HG02588 (cell line): ENCODE measurements around the gene FGF22.

Experiments used
- ATAC-seq: cut with Tn5 transposase; IDR thresholded peaks from one replicate; pipeline ENCODE4 v1.9.1; 2021; ENCODE audit warnings: mild to moderate bottlenecking, moderate library complexity; ENCODE audit not compliant: unreplicated experiment

The FGF22 gene

DNA sequence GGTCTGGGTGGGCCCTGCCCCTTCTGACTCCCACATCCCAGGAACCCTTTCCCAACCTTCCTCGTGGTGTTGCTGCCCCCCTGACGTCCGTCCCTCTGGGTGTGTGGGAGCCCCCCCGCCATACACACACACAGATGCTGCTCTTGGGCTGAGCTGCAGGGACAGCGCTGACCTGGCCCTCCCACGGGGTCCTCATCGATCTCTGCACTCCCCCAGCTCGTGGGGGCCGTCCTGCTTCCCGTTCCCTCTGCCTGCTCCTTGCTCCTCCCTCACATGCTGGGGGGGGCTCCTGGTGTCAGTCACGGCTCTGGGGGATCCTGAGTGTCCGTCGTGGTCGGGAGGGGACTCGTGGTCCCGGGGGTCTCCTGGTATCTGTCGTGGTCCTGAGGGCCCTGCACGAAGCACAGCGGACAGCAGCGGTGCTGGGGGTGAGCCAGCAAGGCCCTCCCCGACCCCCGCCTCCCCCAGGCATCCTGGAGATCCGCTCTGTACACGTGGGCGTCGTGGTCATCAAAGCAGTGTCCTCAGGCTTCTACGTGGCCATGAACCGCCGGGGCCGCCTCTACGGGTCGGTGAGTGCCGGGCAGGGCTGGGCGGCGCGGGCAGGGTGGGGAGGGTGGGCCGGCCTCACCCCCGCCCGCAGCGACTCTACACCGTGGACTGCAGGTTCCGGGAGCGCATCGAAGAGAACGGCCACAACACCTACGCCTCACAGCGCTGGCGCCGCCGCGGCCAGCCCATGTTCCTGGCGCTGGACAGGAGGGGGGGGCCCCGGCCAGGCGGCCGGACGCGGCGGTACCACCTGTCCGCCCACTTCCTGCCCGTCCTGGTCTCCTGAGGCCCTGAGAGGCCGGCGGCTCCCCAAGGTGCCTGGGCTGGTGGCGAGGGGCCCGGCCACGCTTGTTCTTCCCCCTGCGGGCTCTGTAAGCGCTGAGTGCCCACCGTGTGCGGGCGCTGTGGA lies 3.4 kb downstream of the FGF22 start:
- no peak for ATAC-seq

DNA sequence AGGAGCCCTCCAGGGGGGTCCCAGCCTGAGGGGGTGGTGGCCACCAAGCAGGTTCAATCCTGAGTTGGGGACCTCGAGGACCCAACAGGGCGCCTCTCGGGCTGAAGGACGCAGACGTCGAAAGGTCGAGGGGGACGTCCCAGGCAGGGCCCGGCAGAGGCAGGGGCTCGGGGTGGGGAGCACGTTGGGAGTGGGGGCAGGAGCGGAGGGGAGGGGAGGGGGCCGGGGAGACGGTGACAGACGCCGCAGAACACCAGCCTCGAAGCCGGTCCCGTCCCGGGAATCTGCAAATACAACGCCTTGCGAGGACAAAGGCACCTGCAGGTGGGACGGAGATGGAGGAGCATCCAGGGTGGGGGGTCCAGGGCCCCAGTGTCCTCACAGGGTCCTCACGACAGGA lies 4.1 kb downstream of the FGF22 start:
- no peak for ATAC-seq

DNA sequence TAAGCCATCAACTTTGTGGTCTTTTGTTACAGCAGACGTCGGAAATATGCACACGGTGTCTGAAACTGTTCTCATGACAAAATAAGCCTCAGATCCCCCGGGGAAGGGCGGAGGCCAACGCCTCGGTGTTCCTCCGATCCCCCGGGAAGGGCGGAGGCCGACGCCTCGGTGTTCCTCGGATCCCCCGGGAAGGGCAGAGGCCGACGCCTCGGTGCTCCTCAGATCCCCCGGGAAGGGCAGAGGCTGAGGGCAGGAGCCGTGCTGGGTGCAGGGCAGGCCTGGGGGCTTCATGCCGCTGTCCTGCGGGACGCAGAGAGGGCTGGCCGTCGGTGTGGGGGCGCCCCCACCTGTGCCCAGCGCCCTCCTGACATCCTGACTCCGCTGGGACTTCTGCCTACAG lies 4.7 kb downstream of the FGF22 start:
- no peak for ATAC-seq

DNA sequence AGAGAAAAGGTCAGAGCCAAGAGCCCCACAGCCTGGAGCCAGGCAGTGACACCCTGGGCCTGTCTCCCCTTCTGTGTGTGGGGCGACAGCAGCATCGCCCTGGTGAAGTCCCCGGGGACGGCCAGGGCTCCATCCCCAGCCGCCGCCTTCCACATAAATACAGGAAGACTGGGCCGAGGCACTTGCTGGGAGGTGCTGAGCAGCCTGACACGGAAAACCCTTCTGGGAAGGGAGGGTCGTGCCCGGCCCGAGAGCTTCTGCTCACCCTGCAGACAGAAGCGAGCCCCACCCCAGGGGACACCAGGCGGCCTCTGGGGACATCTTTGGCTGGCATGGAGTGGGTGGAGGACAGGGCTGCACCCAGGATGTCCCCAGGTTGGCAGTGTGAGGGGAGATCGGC lies 5.1 kb downstream of the FGF22 start:
- ATAC-seq: no peak

DNA sequence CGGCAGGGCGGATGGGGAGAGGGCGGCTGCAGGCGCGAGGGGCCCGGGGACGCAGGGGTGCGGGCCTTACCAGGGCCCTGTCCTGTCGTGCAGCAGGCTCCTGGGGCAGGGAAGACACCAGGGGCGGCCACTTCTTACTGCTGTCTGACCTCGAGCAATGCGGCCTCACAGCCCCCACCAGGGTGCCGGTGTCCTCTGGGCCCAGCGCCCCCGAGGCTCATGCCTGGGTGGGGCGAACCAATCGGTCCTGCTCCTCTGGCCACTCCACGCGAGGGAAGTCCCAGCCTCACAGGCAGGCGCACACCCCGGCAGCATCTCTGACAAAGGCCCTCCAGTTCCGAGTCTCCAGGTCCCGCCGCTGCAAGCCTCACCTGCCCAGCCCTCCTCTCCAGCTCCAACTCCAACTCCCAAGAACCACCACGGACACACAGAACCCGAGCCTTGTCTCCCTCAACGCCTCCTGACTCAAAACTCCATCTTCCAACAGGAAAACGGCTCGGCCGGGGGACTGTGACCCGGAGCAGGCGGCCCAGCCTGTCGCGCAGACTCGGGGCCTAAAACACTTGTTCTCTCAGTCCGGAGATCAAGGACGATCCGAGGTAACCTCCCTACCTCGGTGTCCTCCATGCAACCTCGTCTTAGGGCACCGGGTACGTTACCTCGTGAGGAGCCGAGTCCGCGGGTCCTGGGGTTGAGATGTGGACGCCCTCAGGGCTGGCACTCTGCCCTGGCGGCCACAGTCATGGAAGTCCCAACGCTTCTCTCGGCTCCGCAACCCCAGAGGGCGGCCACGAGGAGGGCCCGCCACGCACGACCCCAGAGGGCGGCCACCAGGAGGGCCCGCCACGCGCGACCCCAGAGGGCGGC lies 6.5 kb downstream of the FGF22 start:
- no peak for ATAC-seq

DNA sequence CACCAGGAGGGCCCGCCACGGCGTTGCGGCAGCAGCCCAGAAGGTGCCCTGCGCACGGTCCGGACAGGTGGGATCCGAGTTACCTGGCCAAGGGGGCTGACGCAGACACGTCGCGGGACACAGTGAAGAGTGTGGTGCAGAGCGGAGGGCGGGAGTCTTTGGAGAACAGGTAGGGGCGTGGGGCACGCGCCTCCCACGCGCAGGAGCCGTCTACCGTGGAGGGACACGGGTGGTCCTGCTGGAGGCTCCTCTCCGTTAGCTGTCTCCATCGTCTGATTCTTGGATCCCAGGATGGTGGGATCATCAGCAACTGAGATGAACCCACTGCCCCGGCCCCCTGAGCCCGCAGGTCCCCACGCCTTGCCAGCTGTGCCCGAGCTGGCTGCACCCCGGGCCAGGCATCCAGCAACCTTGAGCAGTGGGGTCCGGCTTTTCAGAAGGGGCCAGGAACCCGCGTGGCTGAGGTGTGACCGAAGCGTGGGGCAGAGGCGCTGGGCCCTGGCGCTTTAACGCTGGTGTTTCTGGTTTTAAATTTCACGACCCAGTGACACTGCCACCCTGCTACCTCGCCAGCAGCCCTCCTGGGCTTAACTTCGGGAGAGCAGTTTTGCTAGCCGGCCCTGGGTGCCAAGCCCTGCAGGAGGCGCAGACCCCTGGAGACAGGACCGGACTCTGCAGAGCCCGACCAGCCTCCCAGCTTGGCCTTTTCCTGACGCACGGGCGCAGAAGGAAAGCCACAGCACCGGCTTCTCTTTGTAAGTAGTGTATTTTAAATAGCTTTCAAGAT lies 7.3 kb downstream of the FGF22 start:
- no peak for ATAC-seq

DNA sequence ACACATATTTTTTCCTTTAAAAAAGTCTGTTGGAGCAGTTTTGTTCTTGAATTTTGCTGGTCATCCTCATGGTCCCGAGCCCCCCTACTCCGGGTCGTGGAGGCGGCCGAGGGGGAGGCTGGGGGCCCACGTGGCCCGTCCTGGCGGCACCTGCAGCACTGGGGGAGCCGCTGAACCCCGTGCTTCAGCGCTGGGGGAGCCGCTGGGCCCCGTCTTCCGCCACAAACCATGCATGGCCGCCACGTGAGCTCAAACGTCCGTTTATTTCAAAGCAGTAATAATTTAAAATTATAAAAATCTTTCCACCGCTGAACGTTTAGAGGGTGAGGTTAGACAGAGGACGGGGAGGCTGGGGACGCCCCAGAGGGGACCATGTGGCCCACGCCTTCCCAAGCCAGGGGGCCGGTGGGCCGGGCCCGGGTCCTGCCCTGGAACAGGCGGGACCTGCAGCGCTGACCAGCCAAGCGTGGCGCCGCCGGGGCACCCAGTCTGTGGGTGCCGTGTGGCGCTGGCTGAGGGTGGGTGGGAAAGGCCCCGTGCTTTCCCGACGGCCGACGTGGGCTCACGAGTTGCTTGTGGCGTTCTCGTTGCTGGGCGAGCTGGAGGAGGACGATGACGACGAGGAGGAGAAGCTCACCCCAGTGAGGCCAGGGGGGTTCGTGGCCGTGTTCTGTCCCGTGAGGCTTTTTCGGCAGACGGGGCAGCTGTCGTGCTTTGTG lies 8.0 kb downstream of the FGF22 start:
- no peak for ATAC-seq

DNA sequence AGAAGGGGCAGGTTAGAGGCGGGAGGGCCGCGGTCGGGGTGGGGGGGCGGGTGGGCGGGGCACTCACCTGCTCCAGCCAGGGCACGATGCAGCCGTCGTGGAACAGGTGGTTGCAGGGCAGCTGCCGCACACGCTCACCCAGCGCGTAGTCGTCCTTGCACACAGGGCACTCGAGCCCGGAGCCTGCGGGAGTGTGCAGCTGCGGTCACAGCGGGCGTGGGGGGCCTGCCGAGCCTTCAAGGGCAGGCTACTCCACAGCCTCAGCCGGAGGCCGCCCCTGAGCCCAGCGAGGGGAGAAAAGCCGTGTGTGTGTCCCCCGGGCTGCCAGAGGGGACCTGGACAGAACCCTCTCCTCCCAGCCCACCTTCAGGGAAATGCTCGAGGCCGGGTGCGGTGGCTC lies 8.6 kb downstream of the FGF22 start:
- no peak for ATAC-seq

DNA sequence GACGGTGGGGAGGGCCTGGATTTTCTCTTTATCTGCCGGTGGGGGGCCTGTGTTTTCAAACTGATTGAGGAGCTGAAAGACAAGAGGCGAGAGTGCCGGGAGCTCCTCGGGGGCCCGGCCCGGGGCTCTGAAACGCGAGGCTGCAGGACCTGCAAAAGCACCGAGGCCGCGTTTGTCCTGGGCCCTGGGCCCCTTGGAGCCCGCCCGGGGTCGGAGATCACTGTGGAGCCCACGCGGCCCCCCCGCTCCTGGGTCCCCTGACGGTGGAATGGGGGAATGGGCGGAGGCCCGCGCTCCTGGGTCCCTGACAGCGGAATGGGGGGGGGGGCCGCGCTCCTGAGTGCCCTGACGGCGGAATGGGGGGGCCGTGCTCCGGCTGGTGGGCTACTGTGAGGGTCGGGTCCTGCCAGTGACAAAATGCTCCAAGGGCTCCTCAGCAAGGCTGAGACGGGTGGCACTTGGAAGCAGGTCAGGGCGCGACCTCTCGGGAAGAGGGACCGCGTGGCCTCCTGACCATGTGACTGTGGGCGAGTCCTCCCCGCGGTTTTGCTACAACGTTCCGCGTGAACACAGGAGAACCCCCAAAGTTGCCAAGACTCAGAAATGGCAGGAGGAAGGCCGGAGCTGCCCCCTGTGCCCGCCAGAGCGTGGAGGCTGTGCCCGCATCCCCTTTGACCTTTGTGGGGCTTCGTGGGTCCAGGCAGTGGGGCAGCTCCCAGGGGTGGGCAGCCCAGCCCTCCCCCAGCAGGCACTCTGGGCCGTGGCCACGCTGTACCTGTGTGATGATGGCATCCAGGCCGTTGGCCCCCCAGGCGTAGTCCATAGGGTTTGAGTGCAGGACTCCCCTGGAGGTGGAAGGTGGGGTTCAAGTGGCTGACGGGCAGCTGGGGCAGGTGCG lies 9.5 kb downstream of the FGF22 start:
- ATAC-seq: no peak

DNA sequence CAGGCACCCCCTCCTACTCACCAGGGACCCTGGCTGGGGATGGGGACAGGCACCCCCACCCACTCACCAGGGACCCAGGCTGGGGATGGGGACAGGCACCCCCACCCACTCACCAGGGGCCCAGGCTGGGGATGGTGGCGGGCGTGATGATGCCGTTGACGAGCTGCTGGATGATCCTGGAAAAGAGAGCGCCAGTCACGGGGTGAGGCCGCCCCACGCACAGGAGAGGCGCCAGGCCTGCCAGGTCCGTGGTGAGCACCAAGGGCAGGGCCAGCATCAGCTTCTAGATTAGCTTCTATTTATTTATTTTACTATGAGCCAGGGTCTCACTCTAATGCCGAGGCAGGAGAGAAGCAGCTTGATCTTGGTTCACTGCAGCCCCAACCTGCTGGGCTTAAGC lies 10.4 kb downstream of the FGF22 start:
- no peak for ATAC-seq

DNA sequence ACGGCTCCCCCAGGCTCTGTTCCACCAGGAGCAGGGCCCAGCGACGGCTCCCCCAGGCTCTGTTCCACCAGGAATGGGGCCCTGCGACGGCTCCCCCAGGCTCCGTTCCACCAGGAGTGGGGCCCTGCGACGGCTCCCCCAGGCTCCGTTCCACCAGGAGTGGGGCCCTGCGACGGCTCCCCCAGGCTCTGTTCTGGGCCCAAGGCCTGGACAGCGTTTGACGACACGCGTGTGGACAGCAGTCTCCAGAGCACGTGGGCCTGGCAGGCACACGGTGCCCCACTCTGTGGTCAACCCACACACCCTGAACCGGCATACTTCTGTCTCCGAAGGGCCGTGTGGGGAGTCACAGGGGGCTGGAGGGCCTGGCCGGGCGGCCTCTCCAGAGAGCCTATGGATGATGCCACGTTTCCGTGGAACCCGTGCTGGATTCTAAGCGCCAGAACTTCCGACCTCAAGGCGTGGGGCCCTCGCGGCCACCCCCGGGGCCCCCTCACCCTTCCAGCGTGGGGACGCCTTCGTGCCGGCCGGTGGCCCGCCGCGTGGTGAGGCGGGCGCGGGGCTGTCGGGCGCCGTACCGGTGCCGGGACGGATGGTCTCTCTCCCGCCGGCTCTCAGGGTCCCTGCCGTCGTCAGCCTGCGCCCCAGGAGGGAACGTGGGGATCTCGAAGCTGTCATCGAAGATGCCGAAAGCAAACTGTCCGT lies 11.6 kb downstream of the FGF22 start:
- no peak for ATAC-seq

DNA sequence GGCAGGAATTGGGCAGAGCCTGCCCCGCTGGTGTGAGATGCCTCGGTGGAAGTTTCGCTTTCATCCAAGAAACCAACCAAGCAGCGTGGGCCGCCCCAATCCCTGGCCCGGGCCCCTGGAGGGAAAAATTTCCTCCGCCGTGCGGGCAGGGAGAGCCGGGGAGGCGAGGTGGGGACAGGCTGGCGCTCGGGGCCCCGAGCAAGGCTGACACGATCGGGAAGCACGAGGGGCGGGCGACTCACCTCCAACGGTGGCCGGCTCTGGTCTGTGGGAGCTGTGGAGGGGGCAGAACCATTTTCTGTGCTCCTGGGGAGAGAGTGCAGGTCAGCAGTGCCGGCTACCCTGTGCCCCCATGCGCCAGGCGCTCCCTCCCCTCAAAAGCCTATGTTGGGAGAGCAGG lies 12.3 kb downstream of the FGF22 start:
- ATAC-seq: no peak

DNA sequence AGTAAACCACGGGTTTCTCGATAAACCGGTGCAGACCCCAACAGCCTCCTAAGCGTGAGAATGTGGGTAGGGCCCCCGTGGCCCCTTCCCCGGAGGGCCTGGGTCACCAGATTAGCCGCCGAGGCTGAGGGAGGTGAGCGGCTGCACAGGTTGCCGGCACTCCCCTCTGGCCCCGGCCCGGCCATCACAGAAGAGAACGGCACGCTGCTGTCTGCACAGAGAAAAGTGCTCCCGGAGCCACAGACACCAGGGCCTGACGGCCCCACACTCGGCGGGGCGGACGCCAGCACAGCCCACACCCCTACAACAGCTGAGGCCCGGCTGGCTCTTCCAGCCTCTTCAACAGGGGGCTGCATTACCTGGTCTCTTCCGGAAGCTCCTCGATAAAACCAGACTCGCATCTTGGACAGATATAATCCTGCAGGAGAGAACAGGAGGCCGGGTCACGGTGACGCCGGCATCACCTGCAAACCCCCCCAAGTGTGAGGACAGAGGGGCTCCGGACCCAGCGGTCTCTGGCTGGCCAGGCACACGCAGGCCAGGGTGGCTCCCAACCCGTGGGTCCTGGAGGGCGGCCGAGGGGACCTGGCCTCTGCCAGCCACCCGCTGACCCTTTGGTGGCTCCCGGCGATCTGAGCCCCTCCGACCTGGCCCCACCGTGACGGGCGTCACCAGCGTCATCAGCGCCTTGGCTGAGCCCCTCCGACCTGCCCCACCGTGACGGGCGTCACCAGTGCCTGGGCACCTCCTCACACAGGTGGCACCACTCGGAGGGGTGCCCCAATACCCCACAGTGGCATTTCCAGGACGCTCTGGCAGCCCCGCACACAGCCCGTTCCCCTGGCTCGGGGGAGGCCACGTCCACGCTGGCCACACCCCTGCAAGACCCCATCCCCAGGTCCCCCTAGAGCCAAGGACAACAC lies 13.0 kb downstream of the FGF22 start:
- ATAC-seq: no peak

DNA sequence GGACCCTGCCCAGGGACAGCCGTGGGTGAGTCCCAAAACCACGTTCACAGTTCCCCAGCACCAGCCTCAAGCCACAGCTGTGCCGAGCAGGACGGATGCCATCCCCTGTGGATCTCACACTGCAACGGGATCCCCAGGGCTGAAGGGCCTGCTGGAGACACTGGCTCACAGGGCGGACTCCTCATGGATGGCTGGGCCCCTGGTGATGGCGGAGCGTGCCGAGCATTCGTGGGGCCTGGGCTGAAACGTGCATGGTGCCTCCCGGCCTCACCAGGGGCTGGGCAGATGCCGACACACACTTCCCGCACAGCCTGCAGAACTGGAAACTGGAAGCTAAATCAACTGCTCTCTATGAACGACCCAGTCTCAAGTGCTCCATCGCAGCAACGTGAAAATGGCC lies 13.7 kb downstream of the FGF22 start:
- no peak for ATAC-seq

DNA sequence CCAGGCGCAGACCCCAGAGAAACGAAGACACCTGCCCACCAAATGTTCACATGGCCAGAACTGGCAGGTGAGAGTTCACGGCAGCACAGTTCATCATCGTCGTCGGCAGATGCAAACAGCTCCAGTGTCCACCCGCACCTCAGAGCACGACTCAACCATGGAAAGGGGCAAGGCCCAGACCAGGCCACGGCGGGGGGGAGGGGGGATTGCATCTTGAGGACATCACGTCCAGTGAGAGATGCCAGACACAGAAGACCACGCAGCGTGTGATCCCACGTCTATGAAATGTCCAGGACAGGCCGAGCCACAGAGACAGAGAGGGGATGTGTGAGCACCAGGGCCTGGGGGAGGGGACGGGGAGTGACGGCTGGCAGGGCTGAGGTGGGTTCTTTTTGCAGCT lies 16.0 kb downstream of the FGF22 start:
- no peak for ATAC-seq

DNA sequence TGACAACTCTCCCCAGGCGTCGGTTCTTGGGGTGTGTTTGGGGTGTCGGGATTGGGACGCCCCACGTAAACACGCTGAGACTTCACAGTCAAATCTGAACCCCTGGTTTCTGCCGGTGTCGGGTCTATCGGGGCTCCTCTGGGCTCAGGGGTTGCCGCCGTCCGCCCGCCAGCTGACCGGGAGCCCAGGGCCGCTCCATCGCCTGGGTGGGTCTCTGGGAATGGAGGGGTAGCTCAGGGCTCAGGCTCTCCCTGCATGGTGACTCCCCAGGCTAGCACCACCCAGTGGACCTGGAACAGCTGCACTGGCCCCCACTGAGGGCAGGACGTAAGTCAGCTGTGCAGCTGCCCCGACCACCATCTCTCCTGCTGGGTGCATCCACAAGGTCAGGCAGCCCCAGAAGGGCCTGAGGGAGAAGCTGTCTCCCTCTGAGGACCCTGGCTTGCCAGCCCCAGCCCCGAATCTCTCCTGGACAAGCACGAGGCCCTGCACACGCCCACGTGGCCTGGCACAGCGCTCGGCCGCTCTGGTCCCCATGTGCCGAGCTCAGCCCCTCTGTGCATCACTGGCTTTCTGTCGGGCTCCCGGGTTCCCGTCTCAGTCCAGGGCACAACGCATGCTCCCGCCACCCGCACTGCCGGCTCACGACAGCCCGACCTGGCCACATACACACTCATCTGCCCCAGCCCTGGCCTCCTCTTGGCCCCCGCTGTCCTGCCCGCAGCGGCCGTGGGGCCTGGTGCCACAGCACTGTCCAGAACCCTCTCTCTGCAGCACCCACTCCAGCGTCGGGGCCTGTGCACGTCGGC lies 17.3 kb downstream of the FGF22 start:
- no peak for ATAC-seq

DNA sequence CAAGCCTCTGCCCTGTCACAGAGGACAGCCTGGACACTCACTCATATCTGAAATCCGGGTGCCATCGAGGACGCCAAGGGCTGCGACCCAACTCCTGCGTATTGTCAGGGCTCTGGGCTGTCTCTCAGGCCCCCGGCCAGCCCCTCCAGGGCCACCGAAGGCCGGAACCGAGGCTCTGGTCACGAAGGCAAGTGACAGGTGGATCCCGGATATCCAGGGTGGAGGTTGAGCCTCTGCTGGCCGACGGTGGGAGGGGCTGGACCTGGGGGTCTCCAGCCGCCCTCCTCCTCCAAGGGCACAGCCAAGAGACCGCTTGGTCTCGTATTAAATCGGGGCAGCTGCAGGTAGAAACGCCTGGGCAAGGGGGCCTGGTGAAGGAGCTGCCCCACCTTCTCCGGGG lies 17.9 kb downstream of the FGF22 start:
- ATAC-seq: no peak
